Stomach (tissue), 9 donors: ENCODE data around the gene TRANK1. TPM values are rescaled to one million over a fixed set of nuclear protein-coding genes. Genes with fewer than 3 reads are reported as not detected.
"Not testable (repeated sequence)": the region's sequence is repeated elsewhere in the genome, so short reads cannot be mapped to it uniquely, and the experiment has no call there.

Experiments used
- DNase-seq, 2 donors: peaks; one replicate each; pipeline versions ENCODE4 v3.0.0 to v3.0.0-alpha.2; 2013 to 2019
- H3K27ac ChIP-seq, 5 donors: fragments of 200-600 bp in 4 of 5; sonication (generic) in 4 of 5; one replicate each; pipeline ENCODE4 v1.5.1; 2013 to 2019; ENCODE audit warnings: mild to moderate bottlenecking in 1 of 5, moderate library complexity in 1 of 5
- H3K27me3 ChIP-seq, 3 donors: fragments of 200-600 bp; sonication (generic); one replicate each; pipeline ENCODE4 v1.5.1; 2017 to 2019; ENCODE audit warnings: mixed run types in 1 of 3
- H3K36me3 ChIP-seq, 4 donors: fragments of 200-600 bp; sonication (generic); 1 replicate in 3 of 4; 2 replicates in 1 of 4; pipeline ENCODE4 v1.5.1; 2016 to 2019
- H3K4me1 ChIP-seq, 4 donors: fragments of 200-600 bp; sonication (generic); one replicate each; pipeline ENCODE4 v1.5.1; 2016 to 2019
- H3K4me3 ChIP-seq, 4 donors: fragments of 200-600 bp; sonication (generic) in 3 of 4; one replicate each; pipeline ENCODE4 v1.5.1; 2016 to 2019; ENCODE audit warnings: mild to moderate bottlenecking in 1 of 4
- H3K9me3 ChIP-seq, 4 donors: fragments of 200-600 bp; sonication (generic); one replicate each; pipeline ENCODE4 v1.5.1; 2016 to 2019
- CTCF ChIP-seq, 7 experiments: fragments of 450-650 bp in 4 of 7; fragments of 200-600 bp in 3 of 7; sonication (generic) in 3 of 7; IDR thresholded peaks; one replicate each; pipeline ENCODE4 v1.5.1; 2016 to 2019; ENCODE audit warnings: antibody characterized with exemption in 7 of 7, control low read depth in 2 of 7, mild to moderate bottlenecking in 1 of 7
- EP300 ChIP-seq: sonication (generic); formaldehyde crosslinking; IDR thresholded peaks from one replicate; pipeline ENCODE4 v1.6.1; 2017; ENCODE audit warnings: antibody characterized with exemption
- POLR2A ChIP-seq, 4 donors: fragments of 450-650 bp; IDR thresholded peaks; one replicate each; pipeline ENCODE4 v1.6.1; 2016; ENCODE audit warnings: antibody characterized with exemption in 4 of 4, control low read depth in 2 of 4, mild to moderate bottlenecking in 1 of 4, moderate library complexity in 1 of 4
- POLR2AphosphoS5 ChIP-seq, 3 donors: sonication (generic); formaldehyde crosslinking; IDR thresholded peaks; one replicate each; pipeline ENCODE4 v1.6.1; 2016; ENCODE audit warnings: antibody characterized with exemption in 3 of 3
- WGBS, 5 donors: extraction: QIAGEN DNeasy Blood & Tissue Kit in 3 of 5; methylation state at CpG; one replicate each; pipeline versions ENCODE4 v1.1.5 to v1.1.7; 2013 to 2018; 5-methylcytosine and 5-hydroxymethylcytosine counted together
- intact Hi-C: fragments of 100-400 bp; cut with DNase I; formaldehyde crosslinking; loops from one replicate; pipeline ENCODE4 v1.15.1; 2023; ENCODE audit warnings: low total_unique reads
- polyA plus RNA-seq, 3 donors: library from polyadenylated mRNA; stranded (reverse); fragments of 200-250 nt; gene quantifications; one replicate each; pipeline ENCODE4 v1.2.3, GENCODE V29; 2013
- total RNA-seq, 5 donors: library from RNA; depleted of rRNA; stranded (reverse); fragments of >200 nt; gene quantifications; one replicate each; pipeline versions ENCODE4 v1.1.0 to v1.2.3, GENCODE V29; 2014 to 2016
- donor health status: healthy with polysubstance abuse.
- donor health status: Bipolar disorder and iron deficiency.
- donor health status: healthy.

TRANK1 gene
- total and polyA plus RNA-seq, 8 donors = 1.2 to 27.2 (median 6.4) TPM

DNA sequence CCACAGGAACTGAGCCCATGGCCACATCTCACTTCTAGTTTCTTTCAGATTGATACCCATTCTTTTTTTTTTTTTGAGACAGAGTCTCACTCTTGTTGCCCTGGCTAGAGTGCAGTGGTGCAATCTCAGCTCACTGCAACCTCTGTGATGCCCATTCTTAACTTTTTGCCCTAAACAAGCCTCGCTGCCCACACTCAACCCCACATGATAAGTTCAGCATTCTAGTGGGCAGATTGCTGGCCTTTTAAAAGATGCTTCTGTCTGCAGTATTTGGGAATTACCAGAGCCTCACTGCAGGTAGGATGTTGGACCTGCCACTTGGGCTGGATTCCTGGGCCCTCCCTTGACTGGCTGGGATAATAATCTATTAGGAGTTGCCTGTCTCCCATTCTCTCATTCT is 51.0 kb downstream of the TRANK1 start:
- H3K27me3 ChIP-seq = no peaks in the 10 kb centered on the region
- no peaks in the 10 kb centered on the region for H3K9me3 ChIP-seq
- intact Hi-C loops = no loop called here
- peak overlapping the region in 1 of 5 donors; percentile 49 for H3K27ac ChIP-seq
- H3K36me3 ChIP-seq = peaks cover 23 to 86% (median 75%) of the 10 kb centered on the region in 4 donors
- peaks cover 0 to 30% (median 7%) of the 10 kb centered on the region in 4 donors for H3K4me1 ChIP-seq
- H3K4me3 ChIP-seq = no peak overlapping the region
- WGBS, 5 donors = 92 to 98% (median 94%) methylated on average over 1 of the region's 1 CpG
- TF ChIP-seq CTCF (IDR thresholded peaks at IDR 0.05) (no peak), POLR2AphosphoS5 (IDR thresholded peaks at IDR 0.05) (no peak), EP300 (no peak), POLR2A (IDR thresholded peaks at IDR 0.05) (no peak)
- DNase-seq = no peak

DNA sequence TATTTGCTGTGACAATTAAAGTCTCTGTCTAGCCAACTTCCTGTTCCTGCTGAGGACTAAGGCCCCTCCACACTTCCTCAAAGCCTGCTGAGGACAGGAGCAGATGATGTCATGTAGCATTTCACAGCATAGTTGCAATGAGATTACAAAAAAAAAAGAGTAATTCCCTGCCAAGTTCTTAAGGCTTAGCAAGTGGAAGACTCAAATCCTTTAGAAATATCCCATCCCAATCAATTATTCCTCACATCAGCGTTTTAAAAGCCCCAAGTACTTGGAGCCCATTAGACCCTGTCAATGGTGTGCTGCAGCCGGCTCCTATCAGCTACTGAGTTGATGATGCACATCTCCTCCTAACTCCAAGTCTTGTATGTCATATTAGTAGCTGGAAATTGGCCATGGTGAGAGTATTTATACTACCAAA is 51.7 kb downstream of the TRANK1 start:
- Histone ChIP-seq H3K27me3 (no peaks in the 10 kb centered on the region), H3K36me3 (peaks cover 24 to 86% (median 75%) of the 10 kb centered on the region in 4 donors), H3K9me3 (no peaks in the 10 kb centered on the region), H3K4me1 (peaks cover 0 to 30% (median 7%) of the 10 kb centered on the region in 4 donors), H3K27ac (peak overlapping the region in 3 of 5 donors; percentile 11 to 70 (median 49)), H3K4me3 (no peak overlapping the region)
- TF ChIP-seq POLR2AphosphoS5 (IDR thresholded peaks at IDR 0.05) (peak in 1 of 3 donors; percentile 13), EP300 (no peak), POLR2A (IDR thresholded peaks at IDR 0.05) (no peak)
- 69 to 79% (median 74%) methylated on average over 2 of the region's 2 CpGs for WGBS, 5 donors
- intact Hi-C loops = no loop called here
- DNase-seq = peak in 1 of 2 donors; percentile 86

- H3K4me3 ChIP-seq = no peak overlapping the region
- TF ChIP-seq POLR2A (IDR thresholded peaks at IDR 0.05) (no peak), CTCF (IDR thresholded peaks at IDR 0.05) (no peak), EP300 (no peak), POLR2AphosphoS5 (IDR thresholded peaks at IDR 0.05) (no peak)
- H3K27ac ChIP-seq = peak overlapping the region in 3 of 5 donors; percentile 11 to 70 (median 49)
- DNase-seq = no peak
- intact Hi-C loops = no loop called here
- 92 to 95% (median 94%) methylated on average over 12 of the region's 12 CpGs for WGBS, 5 donors
- H3K9me3 ChIP-seq = no peaks in the 10 kb centered on the region
- H3K4me1 ChIP-seq = peaks cover 0 to 30% (median 7%) of the 10 kb centered on the region in 4 donors
- H3K36me3 ChIP-seq = peaks cover 24 to 86% (median 75%) of the 10 kb centered on the region in 4 donors
- H3K27me3 ChIP-seq = no peaks in the 10 kb centered on the region
Measured at GRCh38 chr3:36892457-36893136, 52.3 kb downstream of the TRANK1 start.

DNA sequence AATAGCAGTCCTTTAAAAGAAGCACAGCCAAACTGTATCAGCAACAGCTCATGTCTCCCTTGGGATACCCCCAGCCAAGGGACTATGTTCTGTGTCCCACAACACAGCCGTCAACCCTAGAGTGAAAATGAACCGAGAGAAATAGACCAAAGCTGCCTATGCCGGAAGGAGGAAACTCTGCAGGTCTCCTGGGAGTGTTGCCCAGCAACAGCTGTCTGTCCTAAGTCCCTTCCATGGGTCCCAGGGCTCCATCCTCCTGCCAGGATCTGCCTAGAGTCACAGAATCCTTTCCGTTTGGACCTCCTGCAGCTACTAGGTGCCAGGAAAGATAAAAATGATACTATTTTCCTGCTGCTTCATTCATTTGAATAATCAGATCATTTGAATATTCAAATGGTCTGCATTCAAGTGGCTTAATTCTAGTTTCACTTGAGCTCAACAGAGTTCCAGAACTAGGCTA is 53.1 kb downstream of the TRANK1 start:
- no peak overlapping the region for H3K4me3 ChIP-seq
- H3K9me3 ChIP-seq = no peaks in the 10 kb centered on the region
- WGBS, 5 donors = 65 to 79% (median 72%) methylated on average over 4 of the region's 4 CpGs
- intact Hi-C loops = no loop called here
- H3K27ac ChIP-seq = peak overlapping the region in 1 of 5 donors; percentile 70
- TF ChIP-seq CTCF (IDR thresholded peaks at IDR 0.05) = no peak
- TF ChIP-seq POLR2A (IDR thresholded peaks at IDR 0.05) = no peak
- TF ChIP-seq POLR2AphosphoS5 (IDR thresholded peaks at IDR 0.05) = no peak
- TF ChIP-seq EP300 = no peak
- no peaks in the 10 kb centered on the region for H3K27me3 ChIP-seq
- H3K4me1 ChIP-seq = peaks cover 0 to 30% (median 7%) of the 10 kb centered on the region in 4 donors
- peak in 1 of 2 donors; percentile 59 for DNase-seq
- H3K36me3 ChIP-seq = peaks cover 24 to 86% (median 77%) of the 10 kb centered on the region in 4 donors

- H3K9me3 ChIP-seq, H3K4me3 ChIP-seq, H3K27ac ChIP-seq, intact Hi-C loops, H3K27me3 ChIP-seq, DNase-seq: not testable (repeated sequence)
- Histone ChIP-seq H3K36me3 (peaks cover 20 to 86% (median 78%) of the 10 kb centered on the region in 4 donors), H3K4me1 (peaks cover 0 to 28% (median 7%) of the 10 kb centered on the region in 4 donors)
- 86 to 98% (median 97%) methylated on average over 7 of the region's 7 CpGs for WGBS, 5 donors
Measured at GRCh38 chr3:36891097-36891496, 53.8 kb downstream of the TRANK1 start.
